CD14-positive monocyte (primary cell): ENCODE results near the gene PTCH2. TPM values are rescaled to one million over a fixed set of nuclear protein-coding genes. Genes with fewer than 3 reads are reported as not detected.

ENCODE experiments used
- DNase-seq, 3 donors: peaks; one replicate each; pipeline ENCODE4 v3.0.0-alpha.2; 2011 to 2022
- H2AFZ ChIP-seq: 2 replicates; pipeline ENCODE4 v1.6.0; 2012; ENCODE audit warnings: mild to moderate bottlenecking, low read depth, low read length, inconsistent platforms; ENCODE audit not compliant: insufficient read depth, poor library complexity, severe bottlenecking
- H3K27ac ChIP-seq, 2 donors: 1 replicate in 1 of 2; 2 replicates in 1 of 2; pipeline ENCODE4 v1.5.1; 2012 to 2013; ENCODE audit warnings: low read length in 2 of 2, control low read depth in 1 of 2, inconsistent platforms in 1 of 2, low read depth in 1 of 2, mild to moderate bottlenecking in 1 of 2
- H3K27me3 ChIP-seq, 2 donors: one replicate each; pipeline versions ENCODE4 v1.6.0 to v1.6.1; 2011 to 2013; ENCODE audit warnings: low read length in 2 of 2; ENCODE audit not compliant: control insufficient read depth in 2 of 2, insufficient read depth in 2 of 2
- H3K36me3 ChIP-seq, 2 donors: replicated peaks in 1 of 2; 1 replicate in 1 of 2; 2 replicates in 1 of 2; pipeline versions ENCODE4 v1.5.1 to v1.6.1; 2012 to 2013; ENCODE audit warnings: low read length in 2 of 2, control low read depth in 1 of 2, inconsistent platforms in 1 of 2, mild to moderate bottlenecking in 1 of 2; ENCODE audit not compliant: insufficient read depth in 2 of 2, control insufficient read depth in 1 of 2
- H3K4me1 ChIP-seq, 2 donors: 1 replicate in 1 of 2; 2 replicates in 1 of 2; pipeline versions ENCODE4 v1.5.1 to v1.6.1; 2012 to 2013; ENCODE audit warnings: low read length in 2 of 2, control low read depth in 1 of 2, inconsistent platforms in 1 of 2, mild to moderate bottlenecking in 1 of 2, moderate library complexity in 1 of 2; ENCODE audit not compliant: insufficient read depth in 2 of 2, control insufficient read depth in 1 of 2
- H3K4me2 ChIP-seq: replicated peaks from 2 replicates; pipeline ENCODE3; 2012; ENCODE audit warnings: low read length, moderate library complexity, mild to moderate bottlenecking; ENCODE audit not compliant: poor library complexity, severe bottlenecking; ENCODE audit errors: extremely low read depth
- H3K4me3 ChIP-seq, 3 experiments: fragments of 200-600 bp in 1 of 3; sonication (generic) in 1 of 3; replicated peaks in 1 of 3; 1 replicate in 2 of 3; 2 replicates in 1 of 3; pipeline ENCODE4 v1.5.1; 2011 to 2013; ENCODE audit warnings: low read length in 3 of 3, mild to moderate bottlenecking in 3 of 3, control low read depth in 2 of 3, low read depth in 2 of 3, inconsistent platforms in 1 of 3, moderate library complexity in 1 of 3
- H3K79me2 ChIP-seq: 2 replicates; pipeline ENCODE4 v1.6.0; 2012; ENCODE audit warnings: mild to moderate bottlenecking, control low read depth, inconsistent platforms, low read length, moderate library complexity; ENCODE audit not compliant: insufficient read depth
- H3K9ac ChIP-seq: 2 replicates; pipeline ENCODE4 v1.6.0; 2017; ENCODE audit warnings: low read length, mild to moderate bottlenecking; ENCODE audit not compliant: insufficient read depth, poor library complexity, severe bottlenecking
- H3K9me3 ChIP-seq, 2 donors: replicated peaks in 1 of 2; 1 replicate in 1 of 2; 2 replicates in 1 of 2; pipeline versions ENCODE4 v1.5.1 to v1.6.1; 2012 to 2013; ENCODE audit warnings: low read length in 2 of 2, control low read depth in 1 of 2; ENCODE audit not compliant: control insufficient read depth in 1 of 2, insufficient read depth in 1 of 2
- H4K20me1 ChIP-seq: 2 replicates; pipeline ENCODE4 v1.6.0; 2012; ENCODE audit warnings: mild to moderate bottlenecking, low read length, control low read depth, moderate library complexity; ENCODE audit not compliant: insufficient read depth
- H3K27ac Mint-ChIP-seq, 7 donors: one replicate each; pipeline ENCODE4 v1.8.0; 2020; ENCODE audit warnings: mild to moderate bottlenecking in 7 of 7, mixed read lengths in 7 of 7, moderate library complexity in 6 of 7, inconsistent platforms in 2 of 7
- H3K27me3 Mint-ChIP-seq, 3 donors: one replicate each; pipeline ENCODE4 v1.8.0; 2021 to 2022; ENCODE audit warnings: low read depth in 3 of 3, mild to moderate bottlenecking in 3 of 3, mixed read lengths in 3 of 3, moderate library complexity in 3 of 3, inconsistent platforms in 1 of 3
- H3K36me3 Mint-ChIP-seq, 2 donors: one replicate each; pipeline ENCODE4 v1.8.0; 2020; ENCODE audit warnings: mixed read lengths in 2 of 2, inconsistent platforms in 1 of 2, mild to moderate bottlenecking in 1 of 2
- H3K4me1 Mint-ChIP-seq: one replicate; pipeline ENCODE4 v1.8.0; 2020; ENCODE audit warnings: mild to moderate bottlenecking, mixed read lengths
- H3K4me3 Mint-ChIP-seq, 2 donors: one replicate each; pipeline ENCODE4 v1.8.0; 2020; ENCODE audit warnings: mild to moderate bottlenecking in 2 of 2, mixed read lengths in 2 of 2, moderate library complexity in 1 of 2
- H3K9me3 Mint-ChIP-seq, 7 donors: one replicate each; pipeline ENCODE4 v1.8.0; 2020 to 2022; ENCODE audit warnings: mixed read lengths in 7 of 7, mild to moderate bottlenecking in 6 of 7, moderate library complexity in 6 of 7, inconsistent platforms in 2 of 7
- CTCF ChIP-seq: fragments of 200-600 bp; IDR thresholded peaks from one replicate; pipeline ENCODE4 v1.8.0; 2022; ENCODE audit warnings: antibody characterized with exemption, mild to moderate bottlenecking
- WGBS: methylation state at CpG from one replicate; pipeline ENCODE4 v1.1.5; 2013; ENCODE audit warnings: missing lambda C conversion rate; ENCODE audit not compliant: insufficient coverage; 5-methylcytosine and 5-hydroxymethylcytosine counted together
- intact Hi-C, 2 donors: fragments of 100-400 bp; cut with micrococcal nuclease; formaldehyde crosslinking; loops; one replicate each; pipeline versions ENCODE4 v1.15.0 to v1.15.1; 2023
- polyA plus RNA-seq, 3 donors: library from polyadenylated mRNA; depleted of rRNA in 1 of 3; unstranded in 2 of 3; stranded (reverse) in 1 of 3; fragments of 300-500 nt in 2 of 3; fragments of >200 nt in 1 of 3; fragmentation: Illumina TruSeq in 2 of 3; gene quantifications; 1 replicate in 2 of 3; 2 replicates in 1 of 3; pipeline ENCODE4 v1.2.3, GENCODE V29; 2012 to 2021

PTCH2 gene
- polyA plus RNA-seq, 3 donors = 0.18 to 0.71 (median 0.22) TPM

DNA sequence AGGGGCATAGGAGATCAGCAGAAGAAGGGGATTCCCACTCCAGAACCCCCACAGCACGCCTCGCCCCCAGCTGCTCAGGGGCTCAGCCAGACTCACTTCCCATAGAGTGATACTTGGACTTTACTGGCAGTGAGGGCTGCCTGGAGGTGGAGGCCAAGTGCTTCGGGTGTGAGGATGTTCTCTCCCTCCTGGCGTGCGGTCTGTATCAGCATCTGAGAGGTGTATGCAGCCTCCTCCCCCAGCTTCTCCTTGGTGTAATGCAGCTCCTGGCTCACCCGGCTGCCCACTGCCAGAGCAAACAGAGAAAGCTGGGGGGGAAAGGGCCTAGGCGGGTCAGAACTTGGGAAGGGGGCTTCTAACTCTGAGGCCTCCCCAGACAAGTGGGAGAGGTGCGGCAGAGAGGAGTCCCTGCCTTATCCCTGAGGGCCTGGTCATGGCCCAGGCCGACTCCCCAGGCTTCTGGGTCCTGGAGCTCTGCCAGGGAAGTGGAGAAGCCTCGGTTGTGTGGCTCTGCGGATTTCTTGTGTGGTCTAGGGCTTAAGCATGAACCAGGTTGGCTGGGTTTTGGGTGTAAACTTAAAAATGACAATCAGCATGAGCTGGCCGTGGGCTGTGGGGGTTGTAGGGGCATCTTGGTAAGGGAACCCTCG, 10.9 kb downstream of the PTCH2 start:
- no peak overlapping the region for H3K27ac ChIP-seq
- peaks cover 46 to 57% of the 10 kb centered on the region in 2 donors for H3K4me1 ChIP-seq
- Mint-ChIP-seq H3K4me3 (peak overlapping the region in 1 of 2 donors; percentile 45), H3K27me3 (peaks cover 1 to 6% (median 2%) of the 10 kb centered on the region in 3 donors), H3K36me3 (peaks cover 0 to 3% of the 10 kb centered on the region in 2 donors), H3K9me3 (no peaks in the 10 kb centered on the region), H3K27ac (peak overlapping the region in 2 of 7 donors; percentile 32 to 54), H3K4me1 (peaks cover 50% of the 10 kb centered on the region)
- no peaks in the 10 kb centered on the region for H3K9me3 ChIP-seq
- H3K4me2 ChIP-seq = no peak overlapping the region
- H4K20me1 ChIP-seq = no peaks in the 10 kb centered on the region
- H3K27me3 ChIP-seq = no peaks in the 10 kb centered on the region
- 22% methylated on average over 6 of the region's 13 CpGs for WGBS
- DNase-seq = no peak
- intact Hi-C loops = loop anchor here in 1 of 2 donors (5.0 kb wide), 1 partner anchor 35 kb away; no protein-coding TSS in a partner anchor
- no peaks in the 10 kb centered on the region for H3K79me2 ChIP-seq
- TF ChIP-seq CTCF = no peak
- no peak overlapping the region for H3K9ac ChIP-seq
- H3K36me3 ChIP-seq = no peaks in the 10 kb centered on the region
- H3K4me3 ChIP-seq = no peak overlapping the region
- H2AFZ ChIP-seq = no peak overlapping the region

- H3K4me2 ChIP-seq = no peak overlapping the region
- H3K9me3 ChIP-seq = no peaks in the 10 kb centered on the region
- Mint-ChIP-seq H3K9me3 (no peaks in the 10 kb centered on the region), H3K4me1 (peaks cover 55% of the 10 kb centered on the region), H3K36me3 (peaks cover 0 to 3% of the 10 kb centered on the region in 2 donors), H3K27me3 (peaks cover 1 to 6% (median 2%) of the 10 kb centered on the region in 3 donors), H3K27ac (peak overlapping the region in 1 of 7 donors; percentile 3), H3K4me3 (no peak overlapping the region)
- intact Hi-C loops = loop anchor here in 1 of 2 donors (5.0 kb wide), 1 partner anchor 34 kb away; no protein-coding TSS in a partner anchor
- no peak overlapping the region for H3K4me3 ChIP-seq
- no peaks in the 10 kb centered on the region for H4K20me1 ChIP-seq
- no peak overlapping the region for H3K27ac ChIP-seq
- H3K9ac ChIP-seq = no peak overlapping the region
- no peak for DNase-seq
- 21% methylated on average over 8 of the region's 9 CpGs for WGBS
- no peak overlapping the region for H2AFZ ChIP-seq
- no peak for TF ChIP-seq CTCF
- H3K4me1 ChIP-seq = peaks cover 52 to 63% of the 10 kb centered on the region in 2 donors
- no peaks in the 10 kb centered on the region for H3K27me3 ChIP-seq
- H3K79me2 ChIP-seq = no peaks in the 10 kb centered on the region
- no peaks in the 10 kb centered on the region for H3K36me3 ChIP-seq
These were observed 11.5 kb downstream of the PTCH2 start for GRCh38 chr1:44831516-44831915.
